ENCODE measurements around the gene DUSP28.
"Not testable (repeated sequence)": the region's sequence is repeated elsewhere in the genome, so short reads cannot be mapped to it uniquely, and the experiment has no call there.

The DUSP28 gene

DNA sequence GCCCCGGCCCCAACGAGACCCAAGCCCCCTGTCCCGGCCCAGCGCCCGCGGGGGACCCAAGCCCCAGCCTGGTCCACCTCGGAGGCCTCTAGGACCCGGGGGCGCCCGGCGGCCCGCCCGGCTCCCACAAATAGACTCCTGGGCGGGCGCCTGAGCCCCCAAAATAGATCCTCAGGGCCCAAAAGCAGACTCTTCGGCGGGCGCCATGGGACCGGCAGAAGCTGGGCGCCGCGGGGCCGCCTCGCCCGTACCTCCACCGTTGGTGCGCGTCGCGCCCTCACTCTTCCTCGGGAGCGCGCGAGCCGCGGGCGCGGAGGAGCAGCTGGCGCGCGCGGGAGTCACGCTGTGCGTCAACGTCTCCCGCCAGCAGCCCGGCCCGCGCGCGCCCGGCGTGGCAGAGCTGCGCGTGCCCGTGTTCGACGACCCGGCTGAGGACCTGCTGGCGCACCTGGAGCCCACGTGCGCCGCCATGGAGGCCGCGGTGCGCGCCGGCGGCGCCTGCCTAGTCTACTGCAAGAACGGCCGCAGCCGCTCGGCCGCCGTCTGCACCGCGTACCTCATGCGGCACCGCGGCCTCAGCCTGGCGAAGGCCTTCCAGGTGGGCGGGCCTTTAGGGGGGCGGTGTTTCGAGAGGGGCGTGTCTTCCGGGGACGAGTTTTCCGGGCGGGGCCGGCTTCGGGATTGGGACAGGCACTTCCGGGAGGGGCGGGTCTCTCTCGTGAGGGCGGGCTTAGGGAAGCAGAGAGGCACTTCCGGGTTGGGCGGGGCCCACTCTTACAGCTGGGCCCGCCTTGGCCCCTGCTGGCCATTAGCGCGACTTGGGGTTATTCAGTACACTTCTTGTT, 545 bp downstream of the DUSP28 start:
- peak; percentile 99 for DNase-seq
- Histone ChIP-seq H3K36me3 (peaks cover 34% of the 10 kb centered on the region), H3K9me3 (ENCODE audit: severe bottlenecking) (no peaks in the 10 kb centered on the region), H3K4me3 (ENCODE audit: low read depth, low read length) (peak overlapping the region; percentile 88), H3K27me3 (ENCODE audit: insufficient read depth, low read depth, severe bottlenecking) (no peaks in the 10 kb centered on the region), H3K27ac (peak overlapping the region; percentile 98)
- no peak for TF ChIP-seq CTCF (IDR thresholded peaks at IDR 0.05; ENCODE audit: low read depth, low read length)

- H3K4me3 ChIP-seq (ENCODE audit: low read depth, low read length), result peak overlapping the region; percentile 88
- no peaks in the 10 kb centered on the region for H3K27me3 ChIP-seq (ENCODE audit: insufficient read depth, low read depth, severe bottlenecking)
- H3K9me3 ChIP-seq (ENCODE audit: severe bottlenecking), result no peaks in the 10 kb centered on the region
- TF ChIP-seq CTCF (IDR thresholded peaks at IDR 0.05; ENCODE audit: low read depth, low read length), result no peak
- no peak for DNase-seq
- peak overlapping the region; percentile 98 for H3K27ac ChIP-seq
- peaks cover 32% of the 10 kb centered on the region for H3K36me3 ChIP-seq
These were observed 1.3 kb downstream of the DUSP28 start for GRCh38 chr2:240561325-240561971.

- H3K27me3 ChIP-seq (ENCODE audit: insufficient read depth, low read depth, severe bottlenecking); DNase-seq; H3K9me3 ChIP-seq (ENCODE audit: severe bottlenecking); H3K27ac ChIP-seq; H3K4me3 ChIP-seq (ENCODE audit: low read depth, low read length): not testable (repeated sequence)
- peaks cover 29% of the 10 kb centered on the region for H3K36me3 ChIP-seq
These were observed 3.1 kb downstream of the DUSP28 start for GRCh38 chr2:240563231-240563630.

DNA sequence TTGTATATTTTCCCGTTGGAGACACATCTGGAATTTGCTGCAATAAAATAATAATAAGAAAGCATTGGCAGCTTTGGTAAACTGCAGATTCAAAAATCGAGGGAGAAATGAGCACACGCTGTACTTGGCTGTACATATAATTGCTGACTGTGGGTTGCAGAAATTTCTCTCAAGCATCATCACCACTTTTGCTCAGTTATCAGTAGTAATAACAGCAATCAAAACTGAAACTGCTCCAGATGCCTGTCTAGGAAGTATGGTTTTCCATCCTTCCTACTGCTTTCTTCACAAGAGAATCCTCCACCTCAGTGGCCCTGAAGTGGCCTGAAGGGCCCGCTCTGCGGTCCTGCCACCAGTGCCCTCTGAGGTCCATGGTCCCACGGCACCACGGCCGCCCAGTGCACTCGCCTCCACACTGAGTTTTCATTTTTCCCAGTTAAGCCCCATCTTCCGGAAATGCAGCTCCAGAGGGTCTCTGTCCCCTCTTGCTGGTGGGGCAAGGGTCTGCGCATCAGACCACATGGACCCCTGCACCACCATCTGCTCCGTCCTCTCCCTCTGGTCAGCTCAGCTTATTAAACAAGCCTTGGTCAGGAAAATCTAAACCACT, 3.9 kb downstream of the DUSP28 start:
- Histone ChIP-seq H3K4me3 (ENCODE audit: low read depth, low read length) (no peak overlapping the region), H3K36me3 (peaks cover 22% of the 10 kb centered on the region), H3K9me3 (ENCODE audit: severe bottlenecking) (no peaks in the 10 kb centered on the region), H3K27me3 (ENCODE audit: insufficient read depth, low read depth, severe bottlenecking) (no peaks in the 10 kb centered on the region), H3K27ac (no peak overlapping the region)
- DNase-seq, result no peak
- no peak for TF ChIP-seq CTCF (IDR thresholded peaks at IDR 0.05; ENCODE audit: low read depth, low read length)

DNA sequence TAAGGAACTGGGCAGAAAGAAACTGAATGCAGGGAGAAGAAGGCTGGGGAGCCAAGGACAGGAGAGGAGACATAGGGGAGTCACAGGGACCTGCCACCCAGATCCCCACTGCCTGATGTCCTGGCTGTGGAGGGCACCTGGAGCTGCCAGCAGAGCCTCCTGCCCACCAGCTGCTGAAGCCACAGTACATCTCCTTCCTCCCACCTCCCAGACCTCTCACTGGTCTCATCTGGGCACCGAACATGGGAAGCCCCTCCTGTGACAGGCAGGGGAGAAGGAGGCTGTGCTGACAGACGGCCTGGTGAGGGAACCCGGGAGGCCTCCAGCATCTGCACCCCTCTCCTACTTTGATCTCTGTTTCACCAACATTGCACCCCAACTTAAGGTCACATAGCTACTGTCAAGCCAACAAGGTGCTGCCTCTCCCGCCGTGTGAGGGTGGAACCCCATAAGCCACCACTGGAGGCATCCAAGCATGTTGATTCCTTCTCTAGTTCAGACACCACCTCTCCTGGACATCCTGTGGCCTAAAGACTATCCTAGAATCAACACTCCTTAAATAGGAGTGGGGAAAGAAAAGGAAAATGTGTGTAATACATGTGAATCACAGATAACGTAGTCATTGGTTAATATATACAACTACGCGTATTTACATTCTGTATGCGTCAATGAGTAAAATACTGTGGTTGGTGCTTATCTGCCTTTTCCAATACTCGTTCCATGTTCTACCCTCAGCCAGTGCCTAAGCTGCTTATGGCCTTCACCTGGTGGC, 4.6 kb downstream of the DUSP28 start:
- H3K9me3 ChIP-seq (ENCODE audit: severe bottlenecking), result no peaks in the 10 kb centered on the region
- DNase-seq, result peak; percentile 15
- peak; percentile 20; the same call in 1 of the 2 replicates for TF ChIP-seq CTCF (IDR thresholded peaks at IDR 0.05; ENCODE audit: low read depth, low read length)
- peaks cover 17% of the 10 kb centered on the region for H3K36me3 ChIP-seq
- H3K4me3 ChIP-seq (ENCODE audit: low read depth, low read length), result no peak overlapping the region
- no peaks in the 10 kb centered on the region for H3K27me3 ChIP-seq (ENCODE audit: insufficient read depth, low read depth, severe bottlenecking)
- peak overlapping the region; percentile 85 for H3K27ac ChIP-seq
